ENCODE results near the gene ACER1.

ACER1 gene

GRCh38 chr19:6333439-6333838, at the start of gene ACER1:
Gene ACER1 (minus strand): TSS chr19:6333612. CDS start chr19:6333551, 61 bp downstream.
- Mint-ChIP-seq H3K4me3 (no peak within 1 kb of the TSS), H3K36me3 (no peaks in the 10 kb centered on the region), H3K27me3 (no peaks in the 10 kb centered on the region), H3K9me3 (no peaks in the 10 kb centered on the region), H3K27ac (no peak within 1 kb of the TSS), H3K4me1 (no peaks in the 10 kb centered on the region)
- ATAC-seq: no peak

GRCh38 chr19:6383188-6383587, 49.8 kb upstream of the ACER1 start:
- H3K36me3 Mint-ChIP-seq: peaks cover 85% of the 10 kb centered on the region
- no peak overlapping the region for H3K27ac Mint-ChIP-seq
- H3K4me1 Mint-ChIP-seq: no peaks in the 10 kb centered on the region
- ATAC-seq: no peak
- H3K9me3 Mint-ChIP-seq: peaks cover 3% of the 10 kb centered on the region
- H3K27me3 Mint-ChIP-seq: no peaks in the 10 kb centered on the region
- H3K4me3 Mint-ChIP-seq: no peak overlapping the region

GRCh38 chr19:6381030-6381750, 47.8 kb upstream of the ACER1 start:
- H3K27me3 Mint-ChIP-seq: no peaks in the 10 kb centered on the region
- ATAC-seq: no peak
- H3K4me3 Mint-ChIP-seq: no peak overlapping the region
- peaks cover 3% of the 10 kb centered on the region for H3K9me3 Mint-ChIP-seq
- no peaks in the 10 kb centered on the region for H3K4me1 Mint-ChIP-seq
- no peak overlapping the region for H3K27ac Mint-ChIP-seq
- H3K36me3 Mint-ChIP-seq: peaks cover 68% of the 10 kb centered on the region

GRCh38 chr19:6379744-6380143, 46.3 kb upstream of the ACER1 start:
- H3K36me3 Mint-ChIP-seq: peaks cover 57% of the 10 kb centered on the region

GRCh38 chr19:6378486-6378885, 45.1 kb upstream of the ACER1 start:
- no peaks in the 10 kb centered on the region for H3K27me3 Mint-ChIP-seq
- H3K36me3 Mint-ChIP-seq: peaks cover 51% of the 10 kb centered on the region
- peaks cover 6% of the 10 kb centered on the region for H3K4me1 Mint-ChIP-seq
- no peak overlapping the region for H3K27ac Mint-ChIP-seq
- no peak for ATAC-seq
- H3K4me3 Mint-ChIP-seq: no peak overlapping the region
- H3K9me3 Mint-ChIP-seq: peaks cover 3% of the 10 kb centered on the region

More at GRCh38 chr19:6379744-6380143, 46.3 kb upstream of the ACER1 start:
- H3K27ac Mint-ChIP-seq: no peak overlapping the region
- ATAC-seq: no peak
- H3K9me3 Mint-ChIP-seq: peaks cover 3% of the 10 kb centered on the region
- no peaks in the 10 kb centered on the region for H3K27me3 Mint-ChIP-seq
- H3K4me1 Mint-ChIP-seq: no peaks in the 10 kb centered on the region
- no peak overlapping the region for H3K4me3 Mint-ChIP-seq

GRCh38 chr19:6378041-6378440, 44.6 kb upstream of the ACER1 start:
- H3K36me3 Mint-ChIP-seq: peaks cover 47% of the 10 kb centered on the region
- no peak overlapping the region for H3K4me3 Mint-ChIP-seq
- no peak for ATAC-seq
- H3K27ac Mint-ChIP-seq: no peak overlapping the region
- peaks cover 3% of the 10 kb centered on the region for H3K9me3 Mint-ChIP-seq
- H3K27me3 Mint-ChIP-seq: no peaks in the 10 kb centered on the region
- H3K4me1 Mint-ChIP-seq: peaks cover 7% of the 10 kb centered on the region

- Mint-ChIP-seq H3K4me1 (peaks cover 14% of the 10 kb centered on the region), H3K27me3 (no peaks in the 10 kb centered on the region), H3K4me3 (no peak overlapping the region), H3K36me3 (peaks cover 34% of the 10 kb centered on the region), H3K9me3 (peaks cover 3% of the 10 kb centered on the region), H3K27ac (no peak overlapping the region)
- no peak for ATAC-seq
These were observed 43.2 kb upstream of the ACER1 start for GRCh38 chr19:6376512-6377190.

GRCh38 chr19:6375411-6376010, 42.1 kb upstream of the ACER1 start, which contains the start of gene PSPN:
Gene PSPN (minus strand): TSS chr19:6375933. CDS start chr19:6375849, 84 bp downstream.
- Mint-ChIP-seq H3K4me1 (peaks cover 14% of the 10 kb centered on the region), H3K27me3 (no peaks in the 10 kb centered on the region), H3K9me3 (peaks cover 3% of the 10 kb centered on the region), H3K27ac (peak within 1 kb of the TSS; percentile 30), H3K36me3 (peaks cover 23% of the 10 kb centered on the region), H3K4me3 (peak within 1 kb of the TSS; percentile 43)
- no peak for ATAC-seq

GRCh38 chr19:6374711-6375410, 41.4 kb upstream of the ACER1 start:
- Mint-ChIP-seq H3K4me3 (peak overlapping the region; percentile 43), H3K27ac (peak overlapping the region; percentile 30), H3K27me3 (no peaks in the 10 kb centered on the region), H3K9me3 (peaks cover 2% of the 10 kb centered on the region), H3K36me3 (peaks cover 17% of the 10 kb centered on the region), H3K4me1 (peaks cover 15% of the 10 kb centered on the region)
- no peak for ATAC-seq

DNA sequence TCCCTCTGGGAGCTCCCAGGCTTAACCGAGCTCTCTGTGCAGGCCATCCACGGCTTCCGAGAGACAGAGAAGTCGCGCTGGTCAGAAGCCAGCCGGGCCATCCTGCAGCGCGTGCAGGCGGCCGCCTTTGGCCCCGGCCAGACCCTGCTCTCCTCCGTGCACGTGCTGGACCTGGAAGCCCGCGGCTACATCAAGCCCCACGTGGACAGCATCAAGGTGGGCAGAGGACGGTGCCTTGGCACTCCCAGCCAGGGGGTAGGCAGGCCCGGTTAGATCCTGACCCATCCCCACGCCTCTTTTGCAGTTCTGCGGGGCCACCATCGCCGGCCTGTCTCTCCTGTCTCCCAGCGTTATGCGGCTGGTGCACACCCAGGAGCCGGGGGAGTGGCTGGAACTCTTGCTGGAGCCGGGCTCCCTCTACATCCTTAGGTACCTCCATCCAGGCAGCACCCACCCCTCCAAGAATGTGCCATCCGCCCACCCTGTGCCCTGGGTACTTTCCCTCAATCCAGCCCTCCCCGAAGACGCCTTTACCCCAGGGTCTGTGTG, 40.8 kb upstream of the ACER1 start:
- peak overlapping the region; percentile 97 for H3K27ac Mint-ChIP-seq
- H3K27me3 Mint-ChIP-seq: no peaks in the 10 kb centered on the region
- peaks cover 21% of the 10 kb centered on the region for H3K4me1 Mint-ChIP-seq
- H3K9me3 Mint-ChIP-seq: no peaks in the 10 kb centered on the region
- peaks cover 17% of the 10 kb centered on the region for H3K36me3 Mint-ChIP-seq
- ATAC-seq: no peak
- H3K4me3 Mint-ChIP-seq: peak overlapping the region; percentile 43

DNA sequence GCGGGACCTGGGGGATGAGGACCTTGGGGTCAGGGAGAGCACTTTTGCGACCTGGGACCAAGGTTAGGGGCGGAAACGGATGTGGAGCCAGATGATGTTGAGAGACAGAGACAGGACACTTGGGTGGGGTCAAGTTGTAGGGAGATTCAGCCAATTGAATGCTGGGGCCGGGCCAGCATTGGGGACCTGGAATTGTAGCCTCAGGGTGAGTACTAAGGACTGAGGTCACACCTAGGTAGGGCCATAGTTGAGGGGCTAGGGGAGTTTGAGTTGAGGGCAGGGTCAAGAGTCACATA, 40.3 kb upstream of the ACER1 start:
- peak overlapping the region; percentile 88 for H3K4me3 Mint-ChIP-seq

DNA sequence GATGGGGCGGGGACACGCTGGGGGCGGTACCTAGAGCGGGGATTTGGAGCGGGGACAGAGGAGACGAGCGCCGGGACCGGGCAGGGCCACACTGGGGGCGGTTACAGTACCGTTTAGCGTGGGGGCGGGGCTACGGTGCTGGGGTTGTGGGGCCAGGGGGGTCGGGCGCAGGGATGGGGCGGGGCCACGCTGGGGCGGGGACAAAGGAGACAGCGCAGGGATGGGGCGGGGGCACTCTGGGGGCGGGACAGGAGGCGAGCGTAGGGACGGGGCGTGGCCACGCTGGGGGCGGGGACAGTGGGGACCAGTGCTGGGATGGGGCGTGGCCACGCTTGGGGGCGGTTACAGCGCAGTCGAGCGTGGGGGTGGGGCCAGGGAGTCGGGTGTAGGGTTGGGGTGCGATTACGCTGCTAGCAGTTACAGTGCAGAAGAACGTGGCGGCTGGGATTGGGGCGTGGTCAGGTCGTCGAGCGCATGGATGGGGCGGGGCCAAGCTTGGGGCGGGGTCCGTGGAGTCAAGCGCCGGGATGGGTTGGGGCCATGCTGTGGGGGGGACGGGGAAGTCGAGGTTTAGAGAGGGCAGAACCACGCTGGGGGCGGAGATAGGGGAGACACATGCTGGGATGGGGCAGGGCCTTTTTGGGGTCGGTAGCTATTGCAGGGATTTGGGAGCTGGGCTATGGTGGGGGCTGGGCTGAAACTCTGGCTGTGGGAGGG, 39.8 kb upstream of the ACER1 start:
- Mint-ChIP-seq H3K4me3 (peak overlapping the region; percentile 88), H3K27ac (peak overlapping the region; percentile 97), H3K36me3 (peaks cover 13% of the 10 kb centered on the region), H3K27me3 (no peaks in the 10 kb centered on the region), H3K4me1 (peaks cover 23% of the 10 kb centered on the region), H3K9me3 (no peaks in the 10 kb centered on the region)
- ATAC-seq: peak; percentile 87

More for the DNA sequence above, 40.3 kb upstream of the ACER1 start:
- ATAC-seq: no peak
- H3K9me3 Mint-ChIP-seq: no peaks in the 10 kb centered on the region
- H3K4me1 Mint-ChIP-seq: peaks cover 23% of the 10 kb centered on the region
- peaks cover 16% of the 10 kb centered on the region for H3K36me3 Mint-ChIP-seq
- H3K27ac Mint-ChIP-seq: peak overlapping the region; percentile 97
- no peaks in the 10 kb centered on the region for H3K27me3 Mint-ChIP-seq

DNA sequence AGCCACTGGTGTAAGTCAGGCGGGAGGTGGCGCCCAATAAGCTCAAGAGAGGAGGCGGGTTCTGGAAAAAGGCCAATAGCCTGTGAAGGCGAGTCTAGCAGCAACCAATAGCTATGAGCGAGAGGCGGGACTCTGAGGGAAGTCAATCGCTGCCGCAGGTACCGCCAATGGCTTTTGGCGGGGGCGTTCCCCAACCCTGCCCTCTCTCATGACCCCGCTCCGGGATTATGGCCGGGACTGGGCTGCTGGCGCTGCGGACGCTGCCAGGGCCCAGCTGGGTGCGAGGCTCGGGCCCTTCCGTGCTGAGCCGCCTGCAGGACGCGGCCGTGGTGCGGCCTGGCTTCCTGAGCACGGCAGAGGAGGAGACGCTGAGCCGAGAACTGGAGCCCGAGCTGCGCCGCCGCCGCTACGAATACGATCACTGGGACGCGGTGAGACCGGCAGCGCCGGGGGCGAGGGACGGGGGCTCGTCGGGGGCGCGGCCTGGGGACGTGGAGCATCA, 39.2 kb upstream of the ACER1 start, which contains the start of gene ALKBH7:
ALKBH7 (plus strand) TSS at position 201 of the 502 bp plus-strand sequence; CDS start at position 228, 27 bp downstream.
- Mint-ChIP-seq H3K9me3 (no peaks in the 10 kb centered on the region), H3K4me3 (peak within 1 kb of the TSS; percentile 88), H3K27me3 (no peaks in the 10 kb centered on the region), H3K4me1 (peaks cover 23% of the 10 kb centered on the region), H3K36me3 (peaks cover 17% of the 10 kb centered on the region), H3K27ac (peak within 1 kb of the TSS; percentile 97)
- peak; percentile 91 for ATAC-seq

- Mint-ChIP-seq H3K27ac (no peak overlapping the region), H3K27me3 (no peaks in the 10 kb centered on the region), H3K4me1 (peaks cover 15% of the 10 kb centered on the region), H3K36me3 (peaks cover 34% of the 10 kb centered on the region), H3K4me3 (no peak overlapping the region), H3K9me3 (no peaks in the 10 kb centered on the region)
- ATAC-seq: no peak
These were observed 30.9 kb upstream of the ACER1 start for GRCh38 chr19:6364353-6364752.

Measured in stimulated activated memory B cell treated with anti-CD40 and anti-IgM and Interleukin-4, amounts not matched to agents 10 μg/mL and 1 μg/mL and 100 μg/mL, for 72 hours (primary cell).